B cell (primary cell): Measurements from ENCODE around the gene RPS5. TPM values are rescaled to one million over a fixed set of nuclear protein-coding genes. Genes with fewer than 3 reads are reported as not detected.

Experiments used
- ATAC-seq: fragments of 200-7000 bp; cut with Tn5 transposase; one replicate; pipeline ENCODE4 v1.10.0; 2021; ENCODE audit warnings: low read depth, mild to moderate bottlenecking, moderate number of reproducible peaks, moderate library complexity
- CTCF ChIA-PET: fragments of 350-600 bp; sonication (Branson Sonifier 250); formaldehyde crosslinking; loops from one replicate; lab custom pipeline; 2021; ENCODE audit warnings: antibody characterized with exemption, inconsistent platforms; lab: Charles Lee
- POLR2A ChIA-PET: fragments of 350-600 bp; sonication (Branson Sonifier 250); formaldehyde crosslinking; loops from one replicate; lab custom pipeline; 2021; ENCODE audit warnings: antibody characterized with exemption; lab: Charles Lee
- DNase-seq: peaks from one replicate; pipeline ENCODE4 v3.0.0; 2013
- H2AFZ ChIP-seq: 2 replicates; pipeline ENCODE4 v1.6.1; 2012; ENCODE audit warnings: mild to moderate bottlenecking, low read depth, low read length; ENCODE audit not compliant: insufficient read depth, poor library complexity, severe bottlenecking
- H3K27ac ChIP-seq, 2 donors: 1 replicate in 1 of 2; 2 replicates in 1 of 2; pipeline ENCODE4 v1.5.1; 2012 to 2013; ENCODE audit warnings: low read length in 2 of 2, mild to moderate bottlenecking in 2 of 2, moderate library complexity in 1 of 2
- H3K27me3 ChIP-seq, 4 experiments: fragments of 200-600 bp in 1 of 4; sonication (generic) in 1 of 4; replicated peaks in 1 of 4; 1 replicate in 2 of 4; 2 replicates in 2 of 4; pipeline versions ENCODE4 v1.6.1 to v1.7.0; 2013 to 2016; ENCODE audit warnings: low read length in 3 of 4, mild to moderate bottlenecking in 2 of 4, mixed read lengths in 1 of 4, moderate library complexity in 1 of 4; ENCODE audit not compliant: insufficient read depth in 4 of 4, control insufficient read depth in 3 of 4; ENCODE audit errors: control extremely low read depth in 1 of 4
- H3K36me3 ChIP-seq, 2 experiments: replicated peaks in 1 of 2; 1 replicate in 1 of 2; 2 replicates in 1 of 2; pipeline versions ENCODE4 v1.6.1 to v1.7.1; 2013; ENCODE audit warnings: low read length in 1 of 2; ENCODE audit not compliant: insufficient read depth in 2 of 2, control insufficient read depth in 1 of 2; ENCODE audit errors: control extremely low read depth in 1 of 2, extremely low read depth in 1 of 2
- H3K4me1 ChIP-seq, 2 donors: fragments of 200-600 bp in 1 of 2; sonication (generic) in 1 of 2; 1 replicate in 1 of 2; 2 replicates in 1 of 2; pipeline versions ENCODE4 v1.5.1 to v1.6.1; 2013 to 2017; ENCODE audit warnings: low read length in 2 of 2; ENCODE audit not compliant: control insufficient read depth in 2 of 2, insufficient read depth in 2 of 2
- H3K4me2 ChIP-seq: replicated peaks from 2 replicates; pipeline ENCODE3; 2012; ENCODE audit warnings: mild to moderate bottlenecking, low read depth, low read length; ENCODE audit not compliant: poor library complexity, severe bottlenecking
- H3K4me3 ChIP-seq, 5 experiments: fragments of 200-600 bp in 1 of 5; sonication (generic) in 1 of 5; 1 replicate in 3 of 5; 2 replicates in 2 of 5; pipeline versions ENCODE4 v1.5.1 to v1.7.0; 2011 to 2016; ENCODE audit warnings: low read length in 4 of 5, mild to moderate bottlenecking in 4 of 5, low read depth in 2 of 5, control low read depth in 1 of 5, moderate library complexity in 1 of 5; ENCODE audit not compliant: insufficient read depth in 1 of 5; ENCODE audit errors: control extremely low read depth in 1 of 5, extremely low read depth in 1 of 5
- H3K79me2 ChIP-seq: fragments of 200-600 bp; sonication (generic); one replicate; pipeline ENCODE4 v1.6.0; 2016; ENCODE audit warnings: low read length; ENCODE audit not compliant: control insufficient read depth, insufficient read depth
- H3K9ac ChIP-seq: fragments of 200-600 bp; sonication (generic); 2 replicates; pipeline ENCODE4 v1.6.1; 2017; ENCODE audit warnings: mild to moderate bottlenecking, low read length, moderate library complexity
- H3K9me3 ChIP-seq, 3 donors: one replicate each; pipeline versions ENCODE4 v1.6.1 to v1.7.1; 2013; ENCODE audit warnings: low read length in 2 of 3; ENCODE audit not compliant: control insufficient read depth in 2 of 3, insufficient read depth in 1 of 3; ENCODE audit errors: control extremely low read depth in 1 of 3
- H4K20me1 ChIP-seq: 2 replicates; pipeline ENCODE4 v1.6.0; 2012; ENCODE audit warnings: mild to moderate bottlenecking, low read length; ENCODE audit not compliant: insufficient read depth, control insufficient read depth, poor library complexity, severe bottlenecking
- H3K27ac Mint-ChIP-seq: one replicate; pipeline ENCODE4 v1.8.0; 2021; ENCODE audit warnings: mixed read lengths
- H3K27me3 Mint-ChIP-seq: one replicate; pipeline ENCODE4 v1.8.0; 2021; ENCODE audit warnings: mixed read lengths
- H3K4me1 Mint-ChIP-seq: one replicate; pipeline ENCODE4 v1.8.0; 2021; ENCODE audit warnings: mixed read lengths
- H3K4me3 Mint-ChIP-seq: one replicate; pipeline ENCODE4 v1.8.0; 2021; ENCODE audit warnings: mixed read lengths
- H3K9me3 Mint-ChIP-seq: one replicate; pipeline ENCODE4 v1.8.0; 2022; ENCODE audit warnings: mixed read lengths; ENCODE audit not compliant: insufficient read depth
- CTCF ChIP-seq: fragments of 200-600 bp; IDR thresholded peaks from one replicate; pipeline ENCODE4 v1.8.0; 2022; ENCODE audit warnings: antibody characterized with exemption, mild to moderate bottlenecking
- EZH2 ChIP-seq: IDR thresholded peaks from 2 replicates; pipeline ENCODE4 v1.6.1; 2012; ENCODE audit warnings: borderline replicate concordance, low read depth, mild to moderate bottlenecking, moderate library complexity, low read length; ENCODE audit not compliant: insufficient read depth, poor library complexity, severe bottlenecking
- WGBS: methylation state at CpG from one replicate; pipeline ENCODE4 v1.1.5; 2013; ENCODE audit warnings: missing lambda C conversion rate; ENCODE audit not compliant: insufficient coverage; 5-methylcytosine and 5-hydroxymethylcytosine counted together
- intact Hi-C: fragments of 100-400 bp; cut with micrococcal nuclease; formaldehyde crosslinking; loops from one replicate; pipeline ENCODE4 v1.10.0; 2022
- polyA plus RNA-seq: library from polyadenylated mRNA; depleted of rRNA; stranded (reverse); fragments of >200 nt; gene quantifications from 2 replicates; pipeline ENCODE4 v1.2.3, GENCODE V29; 2012
- total RNA-seq, 2 donors: library from RNA; stranded (reverse); fragments of 120-200 nt in 1 of 2; gene quantifications; 1 replicate in 1 of 2; 2 replicates in 1 of 2; pipeline versions ENCODE4 v1.2.3 to v1.2.4, GENCODE V29; 2013 to 2022

Gene RPS5
- total and polyA plus RNA-seq, 2 donors (not counting 1 experiment from before 2014, with no cell fraction given), result 1,311 to 4,330 TPM

- no peak for DNase-seq
- no peak overlapping the region for H2AFZ ChIP-seq
- Mint-ChIP-seq H3K9me3 (no peaks in the 10 kb centered on the region), H3K27ac (no peak overlapping the region), H3K27me3 (no peaks in the 10 kb centered on the region), H3K4me3 (no peak overlapping the region), H3K4me1 (no peaks in the 10 kb centered on the region)
- no peaks in the 10 kb centered on the region for H3K27me3 ChIP-seq
- no peak for TF ChIP-seq EZH2
- TF ChIP-seq CTCF, result no peak
- peaks cover 2 to 34% of the 10 kb centered on the region in 2 experiments for H3K36me3 ChIP-seq
- no peak for ATAC-seq
- H3K4me2 ChIP-seq, result no peak overlapping the region
- H3K4me3 ChIP-seq, result no peak overlapping the region
- intact Hi-C loops, result no loop called here
- no peaks in the 10 kb centered on the region for H3K4me1 ChIP-seq
- ChIA-PET CTCF (no interaction called here), POLR2A (no interaction called here)
- H3K27ac ChIP-seq, result no peak overlapping the region
- no peaks in the 10 kb centered on the region for H4K20me1 ChIP-seq
- 95% methylated on average over 29 of the region's 30 CpGs for WGBS
- H3K9ac ChIP-seq, result no peak overlapping the region
- H3K79me2 ChIP-seq, result peaks cover 4% of the 10 kb centered on the region
- peaks cover 0 to 16% (median 0%) of the 10 kb centered on the region in 3 donors for H3K9me3 ChIP-seq
Measured at GRCh38 chr19:58338825-58339558, 48.1 kb upstream of the RPS5 start.

DNA sequence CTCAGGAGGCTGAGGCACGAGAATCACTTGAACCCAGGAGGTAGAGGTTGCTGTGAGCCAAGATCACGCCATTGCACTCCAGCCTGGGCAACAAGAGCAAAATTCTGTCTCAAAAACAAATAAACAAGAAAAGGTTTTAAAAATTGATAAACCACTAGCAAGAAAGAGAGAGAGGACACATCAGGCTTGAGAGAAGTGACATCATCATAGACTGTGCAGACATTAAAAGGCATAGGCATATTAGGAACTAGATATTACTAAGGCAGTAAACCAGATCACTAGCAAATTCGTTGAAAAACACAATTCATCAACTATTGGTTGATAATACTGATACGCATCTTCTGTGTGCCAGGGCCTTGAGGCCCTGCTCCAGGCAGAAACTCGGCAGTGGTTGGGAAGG, 41.5 kb upstream of the RPS5 start:
- Histone ChIP-seq H2AFZ (no peak overlapping the region), H3K27ac (no peak overlapping the region), H3K4me1 (peaks cover 16 to 28% of the 10 kb centered on the region in 2 donors), H3K27me3 (no peaks in the 10 kb centered on the region), H3K9me3 (peaks cover 0 to 8% (median 0%) of the 10 kb centered on the region in 3 donors), H3K79me2 (peaks cover 6% of the 10 kb centered on the region), H3K36me3 (no peaks in the 10 kb centered on the region), H3K4me2 (no peak overlapping the region), H3K9ac (no peak overlapping the region), H3K4me3 (no peak overlapping the region), H4K20me1 (peaks cover under 1% of the 10 kb centered on the region)
- ChIA-PET POLR2A (no interaction called here), CTCF (no interaction called here)
- WGBS, result 100% methylated on average over 2 of the region's 5 CpGs
- H3K4me1 Mint-ChIP-seq, result peaks cover 27% of the 10 kb centered on the region
- DNase-seq (no peak), ATAC-seq (no peak)
- intact Hi-C loops, result loop anchor here (5.0 kb wide), 1 partner anchor 62 kb away; the partner anchor contains the start of gene ZNF584
- H3K27ac Mint-ChIP-seq, result peak overlapping the region; percentile 71
- no peaks in the 10 kb centered on the region for H3K9me3 Mint-ChIP-seq
- peak overlapping the region; percentile 96 for H3K4me3 Mint-ChIP-seq
- TF ChIP-seq CTCF (no peak), EZH2 (no peak)
- H3K27me3 Mint-ChIP-seq, result no peaks in the 10 kb centered on the region
